Ureter (tissue), 1 donor: ENCODE data around the gene RDH8. TPM values are rescaled to one million over a fixed set of nuclear protein-coding genes. Genes with fewer than 3 reads are reported as not detected.
"Not testable (repeated sequence)": the region's sequence is repeated elsewhere in the genome, so short reads cannot be mapped to it uniquely, and the experiment has no call there.

Experiments
- DNase-seq: peaks from one replicate; pipeline ENCODE4 v3.0.0-alpha.2; 2020; ENCODE audit warnings: low spot score
- total RNA-seq: library from RNA; stranded (reverse); gene quantifications from one replicate; pipeline ENCODE4 v1.2.4, GENCODE V29; 2023
- donor health status: DM: yes; HTN: yes; CAD: no.

RDH8 gene
- total RNA-seq, 1 donor from 2014 or later, result not detected

DNA sequence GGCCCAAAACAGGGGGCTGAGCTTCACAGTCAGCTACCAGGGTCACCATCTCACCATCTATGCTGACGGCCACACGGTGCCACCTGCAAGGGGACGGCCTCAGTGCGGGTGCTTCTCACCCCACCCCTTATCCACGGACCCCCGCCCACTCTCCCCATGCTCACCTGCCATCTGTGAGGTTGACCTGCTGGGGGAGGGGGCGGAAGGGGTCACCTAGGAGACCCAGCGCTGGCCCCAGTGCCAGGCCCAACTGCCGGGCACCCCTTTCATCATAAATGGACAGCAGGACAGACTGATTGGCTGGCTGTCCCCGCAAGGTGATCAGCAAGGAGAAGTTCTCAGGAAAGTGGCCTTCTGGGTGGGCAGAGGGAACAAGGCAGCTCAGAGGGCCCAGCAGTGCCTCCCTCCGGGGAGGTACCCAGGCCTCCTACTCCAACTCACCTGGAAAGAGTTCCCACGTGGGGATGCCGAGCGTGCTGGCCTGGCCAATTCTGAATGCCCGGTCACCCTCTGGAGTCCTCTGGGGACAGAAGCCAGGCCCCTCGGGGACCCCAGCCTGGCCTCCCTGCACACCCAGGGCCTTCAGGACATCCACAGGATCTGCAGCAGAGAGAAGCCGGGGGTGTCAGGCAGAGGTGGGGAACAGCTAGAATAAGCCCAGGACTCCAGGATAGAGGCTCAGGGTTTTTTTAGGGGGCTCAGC, 7.5 kb upstream of the RDH8 start:
- DNase-seq, result no peak

DNA sequence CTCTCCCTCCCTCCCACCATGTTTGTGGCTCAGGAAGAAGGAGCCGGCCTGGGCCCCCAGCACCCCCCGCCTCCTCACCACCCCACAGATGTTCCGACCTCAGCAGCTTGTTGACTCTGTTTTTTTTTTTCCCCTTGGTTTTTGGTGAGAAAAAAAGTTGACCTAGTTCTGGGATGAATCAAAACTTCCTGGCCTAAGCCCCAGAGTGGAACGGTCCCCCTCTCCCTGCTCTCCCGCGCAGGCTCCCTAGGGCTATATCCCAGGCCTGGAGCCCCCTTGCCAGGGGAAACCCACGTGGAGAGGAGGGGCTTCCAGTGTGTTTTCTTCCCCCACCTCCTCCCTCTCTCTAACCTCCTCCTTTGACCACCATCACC, 7.0 kb upstream of the RDH8 start:
- no peak for DNase-seq

DNA sequence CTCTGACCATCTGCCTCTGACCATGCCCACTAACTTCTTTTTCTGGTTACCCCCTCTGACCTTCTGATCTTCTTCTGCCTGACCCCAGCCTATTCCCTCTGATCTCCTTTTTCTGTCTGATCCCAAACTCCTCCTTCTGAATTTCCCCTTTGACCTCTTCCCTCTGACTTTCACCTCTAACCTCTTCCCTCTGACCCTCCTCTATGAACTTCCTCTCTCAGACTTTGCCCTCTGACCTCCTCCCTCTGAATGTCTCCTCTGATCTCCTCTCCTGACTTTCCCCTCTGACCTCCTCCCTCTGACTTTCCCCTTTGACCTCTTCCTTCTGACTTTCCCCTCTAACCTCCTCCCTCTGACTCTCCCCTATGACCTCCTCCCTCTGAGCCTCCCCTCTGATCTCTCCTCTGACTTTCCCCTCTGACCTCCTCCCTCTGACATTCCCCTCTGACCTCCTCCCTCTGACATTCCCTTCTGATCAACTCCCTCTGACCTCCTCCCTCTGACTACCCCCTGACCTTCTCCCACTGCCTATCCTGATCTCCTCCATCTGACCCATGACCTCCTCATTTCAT, 6.4 kb upstream of the RDH8 start:
- DNase-seq, result no peak

DNA sequence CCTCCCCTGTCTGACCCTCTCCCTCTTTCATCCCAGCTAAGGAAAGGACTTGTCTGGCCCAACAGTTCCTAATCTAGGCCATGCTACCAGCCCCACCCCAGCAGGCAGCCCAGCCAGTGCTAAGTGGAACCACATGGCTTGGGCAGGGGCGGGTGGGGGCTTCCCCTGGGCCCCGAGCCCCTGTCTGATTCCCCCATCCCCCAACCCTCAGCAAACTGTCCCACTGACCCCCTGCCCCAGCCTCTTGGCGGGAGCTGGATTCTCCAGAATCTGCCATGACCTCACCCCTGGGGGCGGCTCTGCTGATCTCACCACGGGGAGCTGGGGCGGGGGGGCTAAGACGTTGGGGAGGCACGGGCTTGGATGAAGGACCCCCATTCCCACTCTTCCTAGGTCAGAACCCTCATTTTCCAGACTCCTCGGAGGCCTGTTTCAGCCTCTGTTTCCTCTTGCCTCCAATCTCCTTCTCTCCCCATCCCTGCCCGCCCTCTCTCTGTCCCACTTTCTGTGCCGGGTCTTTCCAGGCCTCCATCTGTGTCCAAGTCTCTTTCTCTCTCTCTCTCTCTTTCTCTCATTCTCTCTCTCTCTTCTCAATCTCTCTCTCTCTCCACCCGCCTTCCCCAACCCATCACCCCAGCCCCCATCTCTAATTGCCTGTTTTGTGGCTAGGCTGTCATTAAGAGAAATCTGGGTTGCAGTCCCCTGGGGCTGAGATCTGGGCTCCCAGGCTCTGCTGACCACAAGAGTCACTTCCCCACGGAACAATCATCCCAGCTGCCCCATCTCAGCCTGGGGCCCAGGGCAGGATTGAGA, 5.7 kb upstream of the RDH8 start:
- no peak for DNase-seq

DNA sequence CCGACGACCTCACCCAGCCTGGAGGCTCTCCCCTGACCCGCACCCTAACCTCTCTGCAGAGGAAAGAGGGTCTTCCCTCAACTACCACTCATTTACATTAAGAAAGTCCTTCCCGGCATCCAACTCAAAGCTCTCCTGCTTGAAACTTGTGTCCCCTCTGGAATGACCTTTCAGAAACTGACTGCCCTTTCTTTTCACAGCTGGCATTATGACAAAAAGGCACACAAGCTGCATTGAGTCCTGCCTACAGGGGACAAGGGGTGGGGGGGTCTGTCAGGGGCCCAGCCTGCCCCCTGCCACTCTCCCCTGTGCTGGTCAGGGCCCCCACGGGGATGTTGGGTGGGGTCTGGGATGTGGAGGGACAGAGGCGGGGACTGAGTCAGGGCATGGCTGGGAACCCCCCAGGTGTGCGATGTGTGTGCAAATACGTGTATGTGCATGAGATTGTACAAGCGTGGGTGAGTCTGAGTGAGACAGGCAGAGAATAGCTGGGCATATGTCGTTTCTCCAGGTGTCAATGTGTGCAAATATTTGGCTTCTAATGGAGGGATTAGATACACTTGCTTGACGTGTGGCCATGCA, 5.0 kb upstream of the RDH8 start:
- DNase-seq, result no peak

DNA sequence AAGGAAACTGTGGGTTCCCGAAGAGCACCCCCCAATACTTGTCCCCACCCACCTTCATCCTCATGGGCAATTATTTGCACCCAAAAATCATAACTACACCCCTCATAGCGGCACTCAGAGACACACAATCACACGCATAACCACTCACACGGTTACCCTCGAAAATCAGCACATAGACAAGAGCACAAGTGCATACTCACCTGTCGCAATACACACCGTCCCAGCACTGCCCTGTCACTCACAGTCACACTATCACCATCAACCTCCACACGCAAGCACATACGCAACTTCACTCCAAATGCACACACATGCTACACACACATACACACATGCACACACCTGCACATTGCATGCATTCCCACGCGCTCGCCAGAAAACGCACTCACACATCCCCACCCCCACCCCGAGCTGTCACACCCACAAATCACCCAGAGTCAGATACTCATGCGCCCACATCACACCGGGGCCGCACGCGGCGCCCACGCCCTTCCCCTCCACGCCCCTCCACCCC, 3.5 kb upstream of the RDH8 start:
- DNase-seq, result no peak

DNA sequence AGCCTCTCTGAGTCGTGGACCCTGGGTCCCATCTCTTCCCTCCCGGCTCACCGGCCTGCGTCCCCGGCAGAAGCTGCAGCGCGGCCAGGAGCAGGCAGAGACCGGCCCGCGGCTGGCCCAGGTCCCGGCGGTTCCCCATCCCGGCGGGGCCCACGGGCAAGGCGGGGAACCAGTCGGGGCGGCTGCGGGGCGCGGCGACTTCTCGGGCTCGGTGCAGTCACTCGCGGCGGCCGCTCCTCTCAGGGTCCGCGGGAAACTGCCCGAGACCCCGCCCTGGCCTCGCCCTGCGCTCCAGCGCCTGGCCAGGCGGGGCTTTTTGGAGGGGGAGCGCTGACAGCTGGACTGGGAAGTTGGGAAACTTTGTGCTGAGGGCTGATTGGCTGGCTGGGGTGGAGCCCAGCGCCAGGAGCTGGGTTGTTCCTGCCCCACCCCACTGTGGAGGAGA, 3.0 kb upstream of the RDH8 start, which contains the start of gene COL5A3:
COL5A3 (minus strand) TSS at position 258 of the 445 bp plus-strand sequence; CDS start at position 139, 119 bp downstream.
- peak; percentile 72 for DNase-seq

DNA sequence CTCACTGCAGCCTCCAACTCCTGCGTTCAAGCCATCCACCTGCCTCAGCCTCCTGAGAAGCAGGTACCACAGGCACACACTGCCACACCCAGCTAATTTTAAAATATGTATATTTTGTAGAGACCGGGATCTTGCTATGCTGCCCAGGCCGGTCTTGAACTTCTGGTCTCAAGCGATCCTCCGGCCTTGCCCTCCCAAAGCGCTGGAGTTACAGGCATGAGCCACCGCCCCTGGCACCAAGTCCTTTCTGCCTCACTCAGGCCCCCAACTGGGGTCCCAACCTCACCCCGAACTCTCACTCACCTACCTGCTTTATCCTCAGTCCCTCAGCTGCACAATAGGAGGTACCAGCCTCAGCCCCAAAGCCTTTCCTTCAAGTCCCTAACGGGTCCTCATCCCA, 2.3 kb upstream of the RDH8 start:
- DNase-seq, result no peak

DNA sequence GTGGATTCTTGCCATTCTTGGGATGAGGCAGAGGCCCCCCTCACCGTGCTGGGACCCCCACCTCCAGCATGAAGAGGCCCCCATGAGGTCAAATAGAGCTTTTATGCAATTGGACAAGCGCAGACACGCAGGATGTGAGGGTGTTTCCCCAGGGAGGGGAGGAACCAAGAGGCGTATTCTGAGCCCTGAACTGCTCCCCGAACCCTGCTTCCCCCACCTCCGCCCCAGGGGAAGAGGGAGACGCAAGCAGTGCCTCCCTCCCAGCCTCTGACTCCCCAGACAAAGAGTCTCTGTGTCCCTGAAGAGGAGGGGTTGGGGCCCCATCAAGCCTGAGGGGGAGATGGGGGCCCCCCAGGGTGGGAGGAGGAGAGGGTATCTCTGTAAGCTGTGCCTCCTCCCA, 1.3 kb upstream of the RDH8 start:
- no peak for DNase-seq

DNA sequence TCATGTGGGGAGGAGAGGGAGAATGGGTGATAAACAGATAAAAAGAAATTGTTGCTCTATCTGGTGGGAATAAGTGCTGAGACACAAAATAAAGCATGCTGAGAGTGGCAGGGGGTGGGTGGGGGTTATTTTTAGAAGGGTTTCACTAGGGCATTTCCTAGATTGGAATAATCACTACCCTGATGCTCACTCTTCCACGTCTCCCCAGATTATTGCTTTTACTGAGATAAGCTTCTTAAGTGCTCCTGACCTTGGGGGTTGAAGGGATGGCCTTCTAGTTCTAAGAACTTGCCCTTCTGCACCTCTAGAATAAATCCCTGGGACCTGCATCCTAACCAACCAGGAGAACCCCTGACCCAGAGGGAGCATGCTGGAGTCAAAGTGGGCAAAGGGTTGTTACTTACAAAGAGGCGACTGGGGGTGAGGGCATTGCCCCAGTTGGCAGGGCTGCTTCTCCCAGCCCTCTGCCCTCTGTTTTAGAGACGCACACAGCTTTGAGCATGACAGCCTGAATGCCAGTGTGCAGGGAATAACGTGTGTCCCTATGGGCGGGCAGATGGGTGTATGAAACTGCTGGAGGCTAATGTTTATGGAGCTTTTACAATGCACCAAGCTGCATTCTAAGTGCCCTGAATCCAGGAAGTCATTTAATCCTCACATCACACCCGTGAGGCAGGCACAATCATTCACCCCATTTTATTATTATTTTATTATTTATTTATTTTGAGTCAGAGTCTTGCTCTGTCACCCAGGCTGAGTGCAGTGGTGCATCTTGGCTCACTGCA, 743 bp downstream of the RDH8 start:
- DNase-seq, result no peak

DNA sequence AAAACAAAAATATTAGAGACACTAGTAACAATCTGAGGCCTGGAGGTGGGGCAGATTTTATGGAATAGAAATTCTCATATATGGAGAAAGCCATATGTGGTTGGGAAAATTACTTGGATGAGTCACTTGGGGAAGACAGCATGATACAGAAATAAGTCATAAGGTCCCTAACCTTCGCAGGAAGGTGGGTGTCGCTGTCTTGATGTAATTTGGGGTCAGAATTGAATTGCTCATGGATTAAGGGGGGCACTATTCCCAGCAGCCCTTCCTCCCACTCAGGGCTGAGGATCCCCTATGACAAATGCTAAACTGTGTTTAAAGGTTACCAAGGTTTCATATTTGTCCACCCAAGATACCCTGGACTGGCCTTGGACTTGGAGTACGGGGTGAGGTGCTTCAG, 5.0 kb downstream of the RDH8 start:
- DNase-seq, result no peak

DNA sequence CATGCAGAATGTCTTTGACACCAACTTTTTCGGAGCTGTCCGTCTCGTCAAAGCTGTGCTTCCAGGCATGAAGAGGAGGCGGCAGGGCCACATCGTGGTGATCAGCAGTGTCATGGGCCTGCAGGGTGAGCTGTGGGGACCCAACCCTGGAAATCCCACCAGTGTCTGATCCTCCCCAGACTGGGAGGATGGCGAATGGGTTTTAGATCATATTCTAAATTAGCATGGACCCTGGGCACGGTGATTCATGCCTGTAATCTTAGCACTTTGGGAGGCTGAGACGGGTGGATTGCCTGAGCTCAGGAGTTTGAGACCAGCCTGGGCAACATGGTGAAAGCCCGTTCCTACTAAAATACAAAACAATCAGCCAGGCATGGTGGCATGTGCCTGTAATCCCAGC, 5.5 kb downstream of the RDH8 start:
- no peak for DNase-seq

DNA sequence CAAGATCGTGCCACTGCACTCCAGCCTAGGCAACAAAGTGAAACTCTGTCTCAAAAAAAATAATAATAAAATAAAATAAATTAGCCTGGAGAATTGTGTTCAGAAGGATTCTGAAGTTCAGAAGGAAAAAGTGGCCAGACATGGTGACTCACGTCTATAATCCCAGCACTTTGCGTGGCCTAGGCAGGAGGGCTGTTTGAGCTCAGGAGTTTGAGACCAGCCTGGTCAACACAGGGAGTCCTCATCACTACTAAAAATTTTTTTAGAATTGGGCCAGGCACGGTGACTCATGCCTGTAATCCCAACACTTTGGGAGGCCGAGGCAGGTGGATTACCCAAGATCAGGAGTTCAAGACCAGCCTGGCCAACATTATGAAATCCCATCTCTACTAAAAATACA, 6.0 kb downstream of the RDH8 start:
- DNase-seq, result no peak

DNA sequence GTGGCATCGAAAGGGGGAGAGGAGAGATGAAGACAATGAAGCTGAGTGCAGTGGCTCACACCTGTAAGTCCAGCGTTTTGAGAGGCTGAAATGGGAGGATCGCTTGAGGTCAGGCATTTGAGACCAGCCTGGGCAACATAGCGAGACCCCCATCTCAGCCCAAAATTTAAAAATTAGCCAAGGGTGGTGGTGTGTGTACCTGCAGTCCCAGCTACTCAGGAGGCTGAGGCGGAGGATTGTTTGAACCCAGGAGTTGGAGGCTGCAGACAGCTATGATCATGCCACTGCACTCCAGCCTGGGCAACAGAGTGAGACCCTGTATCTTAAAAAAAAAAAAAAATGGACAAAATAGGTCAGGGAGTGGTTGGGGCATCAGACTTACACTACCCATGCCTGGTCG, 7.6 kb downstream of the RDH8 start:
- DNase-seq, result no peak

DNA sequence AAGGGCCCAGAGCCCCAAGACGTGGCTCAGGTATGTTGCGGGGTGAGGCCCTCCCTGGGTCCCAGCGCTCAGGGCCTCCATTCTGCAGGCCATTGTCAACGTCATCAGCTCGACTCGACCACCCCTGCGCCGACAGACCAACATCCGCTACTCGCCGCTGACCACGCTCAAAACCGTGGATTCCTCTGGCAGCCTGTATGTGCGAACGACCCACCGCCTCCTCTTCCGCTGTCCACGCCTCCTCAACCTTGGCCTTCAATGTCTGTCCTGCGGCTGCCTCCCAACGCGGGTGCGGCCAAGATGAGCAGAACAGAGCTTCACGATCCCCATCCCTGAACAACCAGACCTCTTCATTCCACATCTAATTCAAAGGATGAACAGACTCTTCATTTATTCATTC, 8.2 kb downstream of the RDH8 start:
- DNase-seq, result no peak

DNA sequence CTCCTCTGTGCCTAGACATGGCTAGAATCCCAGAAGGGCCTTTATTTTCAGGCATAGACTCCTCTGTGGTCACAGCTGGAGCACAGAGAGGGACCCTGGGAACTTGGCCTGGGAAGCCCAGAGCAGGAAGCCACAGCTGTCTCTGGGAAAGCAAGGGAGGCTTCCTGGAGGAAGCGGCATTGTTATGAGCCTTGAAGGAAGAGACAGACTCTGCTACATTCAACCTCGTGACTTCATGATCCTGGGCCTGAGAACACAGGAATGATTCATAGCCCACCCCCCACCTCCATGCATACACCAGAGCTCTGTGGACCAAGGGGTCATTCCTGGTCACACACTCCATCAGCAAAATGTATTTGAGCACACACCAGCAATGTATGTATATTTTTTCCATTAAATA, 8.6 kb downstream of the RDH8 start:
- no peak for DNase-seq

DNA sequence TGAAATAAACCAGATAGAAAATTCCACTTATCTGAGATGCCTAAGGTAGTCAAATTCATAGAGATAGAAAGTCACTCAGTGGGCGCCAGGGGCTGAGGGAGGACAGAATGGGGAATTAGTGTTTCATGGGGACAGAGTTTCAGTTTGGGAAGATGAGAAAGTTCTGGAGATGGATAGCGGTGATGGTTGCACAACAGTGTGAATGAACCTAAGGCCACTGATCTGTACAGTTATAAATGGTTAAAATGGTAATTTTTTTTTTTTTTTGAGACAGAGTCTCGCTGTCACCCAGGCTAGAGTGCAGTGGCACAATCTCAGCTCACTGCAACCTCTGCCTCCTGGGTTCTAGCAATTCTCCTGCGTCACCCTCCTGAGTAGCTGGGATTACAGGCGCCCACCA, 9.8 kb downstream of the RDH8 start:
- DNase-seq, result not testable (repeated sequence)

DNA sequence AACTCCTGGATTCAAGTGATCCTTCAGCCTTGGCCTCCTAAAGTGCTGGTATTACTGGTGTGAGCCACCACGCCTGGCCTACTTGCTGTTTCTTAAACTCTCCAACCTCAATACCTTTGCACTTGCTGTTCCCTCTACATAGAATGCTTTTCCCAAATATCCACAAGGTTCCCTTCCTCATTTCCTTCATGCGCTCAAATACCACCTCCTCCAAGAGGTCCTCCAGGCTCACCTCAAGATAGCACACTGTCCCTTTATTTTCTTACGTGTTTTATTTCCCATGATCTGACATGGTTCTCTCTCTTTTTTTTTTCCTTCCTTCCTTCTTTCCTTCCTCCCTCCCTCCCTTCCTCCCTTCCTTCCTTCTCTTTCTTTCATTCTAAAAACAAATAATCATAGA, 13.5 kb downstream of the RDH8 start:
- DNase-seq, result no peak

DNA sequence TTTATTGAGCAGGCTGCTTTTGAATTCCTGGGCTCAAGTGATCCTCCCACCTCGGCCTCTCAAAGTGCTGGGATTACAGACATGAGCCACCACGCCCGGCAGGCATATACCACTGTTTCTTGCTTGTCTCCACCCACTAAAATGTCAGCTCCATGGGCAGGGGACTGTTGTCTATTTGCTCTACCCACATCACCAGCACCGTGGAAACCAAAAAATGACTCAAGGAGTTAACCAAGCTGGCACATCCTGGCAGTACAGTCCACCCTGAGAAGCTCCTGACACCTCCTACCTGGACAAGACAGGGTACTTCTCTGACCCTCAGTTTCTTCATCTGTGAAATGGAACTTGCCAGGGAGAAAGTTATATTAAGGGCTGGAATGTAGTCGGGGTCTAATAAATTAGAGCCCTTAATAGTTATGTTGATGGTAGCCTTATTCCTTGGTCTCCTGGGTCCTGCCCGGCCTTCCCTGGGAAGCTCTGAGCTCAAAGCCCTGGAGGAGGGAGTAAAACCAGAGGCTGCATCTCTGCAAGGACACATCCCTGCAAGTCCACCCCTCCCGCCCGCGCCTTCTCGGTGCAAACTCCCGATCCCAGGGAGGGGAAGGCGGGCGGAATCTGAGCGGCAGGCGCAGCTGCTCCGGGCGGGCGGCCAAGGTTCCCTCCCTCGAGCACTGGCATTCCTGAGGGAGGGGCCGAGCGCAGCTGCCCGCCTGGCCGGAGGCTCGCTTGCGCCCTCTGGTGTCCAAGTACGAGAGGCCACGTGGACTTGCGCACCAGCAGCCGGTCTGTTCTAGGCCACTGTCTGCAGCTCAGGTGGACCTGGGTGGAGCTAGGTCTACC, 14.1 kb downstream of the RDH8 start:
- DNase-seq, result peak; percentile 95

DNA sequence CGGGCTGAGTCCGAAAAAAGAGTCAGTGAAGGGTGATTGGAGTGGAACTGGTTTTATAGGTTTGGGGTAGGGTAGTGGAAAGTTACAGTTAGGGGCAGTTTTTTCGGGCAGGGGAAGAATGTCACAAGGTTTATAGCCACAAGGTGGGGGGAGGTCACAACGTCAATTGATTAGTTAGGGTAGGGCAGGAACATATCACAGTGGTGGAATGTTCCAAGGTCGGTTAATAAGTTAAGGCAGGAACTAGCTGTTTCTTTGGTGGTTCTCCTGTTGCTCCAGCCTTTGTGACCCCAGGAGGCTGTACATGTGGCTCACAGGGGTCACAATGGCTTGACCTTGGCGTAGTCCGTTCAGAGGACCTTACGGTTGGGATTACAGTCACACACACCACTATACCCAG, 20.3 kb downstream of the RDH8 start:
- DNase-seq, result no peak

DNA sequence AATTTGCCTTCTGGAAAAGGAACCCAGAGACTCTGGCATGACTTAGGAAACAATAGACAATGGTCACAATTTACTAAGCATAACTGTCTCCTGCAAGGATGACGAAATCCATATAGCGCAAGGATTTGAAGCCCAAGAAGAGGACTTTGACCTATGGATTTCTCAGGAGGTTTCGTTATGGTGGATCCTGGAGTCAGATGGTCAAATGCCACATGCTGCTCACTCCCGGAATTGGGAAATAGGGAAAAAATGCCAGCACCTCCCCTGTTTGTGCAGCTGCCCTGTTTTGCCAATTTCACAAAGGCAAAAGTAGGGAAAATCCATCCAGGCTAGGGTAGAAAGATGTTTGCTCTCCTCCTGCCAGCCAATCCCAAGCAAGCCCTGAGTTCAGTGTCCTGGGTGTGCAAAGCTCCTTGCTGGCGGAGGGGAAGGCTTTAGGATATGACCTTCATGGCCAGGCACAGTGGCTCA, 23.4 kb downstream of the RDH8 start:
- DNase-seq, result no peak
